ENCODE measurements around the gene PCDHGC3.
"Not testable (repeated sequence)": the region's sequence is repeated elsewhere in the genome, so short reads cannot be mapped to it uniquely, and the experiment has no call there.

Gene PCDHGC3

GRCh38 chr5:141431286-141431685 lies 44.5 kb upstream of the PCDHGC3 start:
- Histone ChIP-seq H3K4me2 (ENCODE audit: low read depth, low read length, poor library complexity, severe bottlenecking) (no peak overlapping the region), H3K9me3 (ENCODE audit: insufficient read depth, low read length) (peaks cover 11% of the 10 kb centered on the region; the same call in 1 of the 2 replicates), H3K4me3 (ENCODE audit: insufficient read depth, low read length, poor library complexity, severe bottlenecking) (no peak overlapping the region), H2AFZ (ENCODE audit: low read depth, low read length, severe bottlenecking) (no peak overlapping the region), H3K27me3 (ENCODE audit: low read length) (no peaks in the 10 kb centered on the region), H3K9ac (ENCODE audit: low read length) (no peak overlapping the region), H3K79me2 (ENCODE audit: insufficient read depth, low read length) (no peaks in the 10 kb centered on the region), H4K20me1 (ENCODE audit: low read depth, low read length) (no peaks in the 10 kb centered on the region), H3F3A (ENCODE audit: insufficient read depth) (no peaks in the 10 kb centered on the region), H3K36me3 (ENCODE audit: low read length) (no peaks in the 10 kb centered on the region; the same call in 1 of the 2 replicates), H3K27ac (ENCODE audit: low read depth, low read length) (no peak overlapping the region), H3K9me2 (replicated peaks; ENCODE audit: insufficient read depth, low read length) (no peaks in the 10 kb centered on the region)
- TF ChIP-seq CTCF (IDR thresholded peaks at IDR 0.05; ENCODE audit: insufficient read depth, low read length, poor library complexity, severe bottlenecking) = no peak
- TF ChIP-seq EZH2phosphoT487 (conservative IDR thresholded peaks at IDR 0.05; ENCODE audit: low read length) = no peak

- H2AFZ ChIP-seq (ENCODE audit: low read depth, low read length, severe bottlenecking); H4K20me1 ChIP-seq (ENCODE audit: low read depth, low read length); H3F3A ChIP-seq (ENCODE audit: insufficient read depth); H3K9me3 ChIP-seq (ENCODE audit: insufficient read depth, low read length); H3K9me2 ChIP-seq (replicated peaks; ENCODE audit: insufficient read depth, low read length); H3K36me3 ChIP-seq (ENCODE audit: low read length); H3K4me3 ChIP-seq (ENCODE audit: insufficient read depth, low read length, poor library complexity, severe bottlenecking); H3K27ac ChIP-seq (ENCODE audit: low read depth, low read length); H3K9ac ChIP-seq (ENCODE audit: low read length); H3K4me2 ChIP-seq (ENCODE audit: low read depth, low read length, poor library complexity, severe bottlenecking); H3K27me3 ChIP-seq (ENCODE audit: low read length); H3K79me2 ChIP-seq (ENCODE audit: insufficient read depth, low read length): not testable (repeated sequence)
These were observed 43.5 kb upstream of the PCDHGC3 start for GRCh38 chr5:141432308-141432707.

- not testable (repeated sequence) for H3K27ac ChIP-seq (ENCODE audit: low read depth, low read length); H3K4me3 ChIP-seq (ENCODE audit: insufficient read depth, low read length, poor library complexity, severe bottlenecking); H3K4me2 ChIP-seq (ENCODE audit: low read depth, low read length, poor library complexity, severe bottlenecking); H3F3A ChIP-seq (ENCODE audit: insufficient read depth); H3K79me2 ChIP-seq (ENCODE audit: insufficient read depth, low read length); H3K9me3 ChIP-seq (ENCODE audit: insufficient read depth, low read length); H3K9me2 ChIP-seq (replicated peaks; ENCODE audit: insufficient read depth, low read length); H2AFZ ChIP-seq (ENCODE audit: low read depth, low read length, severe bottlenecking); H3K36me3 ChIP-seq (ENCODE audit: low read length); H3K27me3 ChIP-seq (ENCODE audit: low read length); H4K20me1 ChIP-seq (ENCODE audit: low read depth, low read length); H3K9ac ChIP-seq (ENCODE audit: low read length)
These were observed 43.0 kb upstream of the PCDHGC3 start for GRCh38 chr5:141432726-141433125.

DNA sequence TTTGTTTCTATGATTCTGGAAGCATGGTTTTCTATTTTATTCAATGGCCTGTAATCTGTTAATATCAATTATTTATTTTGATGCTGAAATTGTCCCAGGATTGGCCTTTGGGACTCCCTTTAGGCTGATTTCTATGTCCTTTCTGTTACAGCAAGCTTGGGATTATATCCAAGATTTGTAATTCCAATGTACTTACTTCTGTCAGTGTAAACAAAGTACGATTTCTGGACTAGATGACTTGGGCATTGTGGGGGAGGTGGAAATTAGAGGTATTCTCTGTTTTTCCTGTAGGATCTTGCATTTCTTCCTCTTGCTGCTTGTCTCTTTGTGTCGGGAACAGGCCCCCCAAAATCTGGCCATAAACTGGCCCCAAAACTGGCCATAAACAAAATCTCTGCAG lies 41.8 kb upstream of the PCDHGC3 start:
- no peak overlapping the region for H3K9ac ChIP-seq (ENCODE audit: low read length)
- no peaks in the 10 kb centered on the region for H4K20me1 ChIP-seq (ENCODE audit: low read depth, low read length)
- H3F3A ChIP-seq (ENCODE audit: insufficient read depth) = no peaks in the 10 kb centered on the region
- H3K4me3 ChIP-seq (ENCODE audit: insufficient read depth, low read length, poor library complexity, severe bottlenecking) = no peak overlapping the region
- H3K9me3 ChIP-seq (ENCODE audit: insufficient read depth, low read length) = peaks cover 6% of the 10 kb centered on the region; the same call in 1 of the 2 replicates
- no peaks in the 10 kb centered on the region for H3K79me2 ChIP-seq (ENCODE audit: insufficient read depth, low read length)
- no peaks in the 10 kb centered on the region for H3K27me3 ChIP-seq (ENCODE audit: low read length)
- TF ChIP-seq EZH2phosphoT487 (conservative IDR thresholded peaks at IDR 0.05; ENCODE audit: low read length) (no peak), CTCF (IDR thresholded peaks at IDR 0.05; ENCODE audit: insufficient read depth, low read length, poor library complexity, severe bottlenecking) (no peak)
- no peak overlapping the region for H3K27ac ChIP-seq (ENCODE audit: low read depth, low read length)
- H3K4me2 ChIP-seq (ENCODE audit: low read depth, low read length, poor library complexity, severe bottlenecking) = no peak overlapping the region
- H3K36me3 ChIP-seq (ENCODE audit: low read length) = no peaks in the 10 kb centered on the region; the same call in 1 of the 2 replicates
- no peaks in the 10 kb centered on the region for H3K9me2 ChIP-seq (replicated peaks; ENCODE audit: insufficient read depth, low read length)
- no peak overlapping the region for H2AFZ ChIP-seq (ENCODE audit: low read depth, low read length, severe bottlenecking)
